MM.1S (cell line): Measurements from ENCODE around the gene CCN5.

Source experiments
- EZH2 ChIP-seq: fragments of 300-600 bp; sonication (generic); optimal IDR thresholded peaks from 2 replicates; pipeline ENCODE3; 2017; ENCODE audit warnings: low read depth, mild to moderate bottlenecking, antibody characterized with exemption, low read length, mixed read lengths
- EZH2phosphoT487 ChIP-seq: fragments of 300-600 bp; sonication (generic); IDR thresholded peaks from 2 replicates; pipeline ENCODE4 v1.6.1; 2018; ENCODE audit warnings: antibody characterized with exemption, low read length
- TF ChIP-seq, protein P1 (sequence below): fragments of 300-600 bp; sonication (generic); IDR thresholded peaks from 2 replicates; pipeline ENCODE4 v1.5.1; 2016; ENCODE audit warnings: antibody characterized with exemption, low read length, mixed read lengths

DNA sequence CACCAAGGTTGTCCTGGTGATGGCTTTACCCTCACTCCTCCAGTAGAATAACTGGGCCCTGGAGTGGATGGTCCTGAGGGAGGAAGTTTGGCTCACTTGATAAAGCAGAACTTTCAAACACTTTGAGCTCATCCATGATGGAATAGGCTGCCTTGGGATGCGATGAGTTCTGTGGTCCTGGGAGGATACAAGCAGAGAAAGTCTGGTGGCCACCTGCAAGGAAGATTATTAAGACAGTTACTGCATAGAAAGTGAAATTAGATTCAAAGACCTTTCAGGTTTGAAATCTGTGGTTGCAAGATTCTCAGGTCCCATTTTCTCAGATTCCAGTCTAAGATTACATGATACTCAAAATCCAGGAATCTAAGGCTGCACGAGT lies 19.9 kb upstream of the CCN5 start:
- TF ChIP-seq, protein P1, sequence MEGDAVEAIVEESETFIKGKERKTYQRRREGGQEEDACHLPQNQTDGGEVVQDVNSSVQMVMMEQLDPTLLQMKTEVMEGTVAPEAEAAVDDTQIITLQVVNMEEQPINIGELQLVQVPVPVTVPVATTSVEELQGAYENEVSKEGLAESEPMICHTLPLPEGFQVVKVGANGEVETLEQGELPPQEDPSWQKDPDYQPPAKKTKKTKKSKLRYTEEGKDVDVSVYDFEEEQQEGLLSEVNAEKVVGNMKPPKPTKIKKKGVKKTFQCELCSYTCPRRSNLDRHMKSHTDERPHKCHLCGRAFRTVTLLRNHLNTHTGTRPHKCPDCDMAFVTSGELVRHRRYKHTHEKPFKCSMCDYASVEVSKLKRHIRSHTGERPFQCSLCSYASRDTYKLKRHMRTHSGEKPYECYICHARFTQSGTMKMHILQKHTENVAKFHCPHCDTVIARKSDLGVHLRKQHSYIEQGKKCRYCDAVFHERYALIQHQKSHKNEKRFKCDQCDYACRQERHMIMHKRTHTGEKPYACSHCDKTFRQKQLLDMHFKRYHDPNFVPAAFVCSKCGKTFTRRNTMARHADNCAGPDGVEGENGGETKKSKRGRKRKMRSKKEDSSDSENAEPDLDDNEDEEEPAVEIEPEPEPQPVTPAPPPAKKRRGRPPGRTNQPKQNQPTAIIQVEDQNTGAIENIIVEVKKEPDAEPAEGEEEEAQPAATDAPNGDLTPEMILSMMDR = no peak
- TF ChIP-seq EZH2phosphoT487 (no peak), EZH2 (no peak)
